UCSD-AML1 (cell line): Measurements from ENCODE around the gene KLHL17.
"Not testable (repeated sequence)": the region's sequence is repeated elsewhere in the genome, so short reads cannot be mapped to it uniquely, and the experiment has no call there.

Source experiments
- DNase-seq: peaks from one replicate; lab custom pipeline; 2025; ENCODE audit not compliant: unreplicated experiment; lab: John Stamatoyannopoulos, UW

KLHL17 gene

DNA sequence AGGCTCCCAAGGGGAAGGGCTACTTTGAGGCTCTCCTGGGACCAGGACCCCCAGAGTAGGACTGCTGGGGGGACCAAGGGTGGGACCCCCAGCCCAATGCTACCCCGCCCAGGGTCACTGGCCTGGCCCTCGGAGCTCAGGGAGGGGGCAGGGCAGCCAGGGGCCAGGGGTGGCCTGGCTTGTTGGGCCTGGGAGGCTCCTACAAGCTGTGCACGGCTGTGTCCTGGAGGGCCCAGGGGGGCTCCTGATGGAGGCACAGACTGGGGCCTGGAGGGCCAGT lies 37.3 kb downstream of the KLHL17 start:
- DNase-seq, result no peak

DNA sequence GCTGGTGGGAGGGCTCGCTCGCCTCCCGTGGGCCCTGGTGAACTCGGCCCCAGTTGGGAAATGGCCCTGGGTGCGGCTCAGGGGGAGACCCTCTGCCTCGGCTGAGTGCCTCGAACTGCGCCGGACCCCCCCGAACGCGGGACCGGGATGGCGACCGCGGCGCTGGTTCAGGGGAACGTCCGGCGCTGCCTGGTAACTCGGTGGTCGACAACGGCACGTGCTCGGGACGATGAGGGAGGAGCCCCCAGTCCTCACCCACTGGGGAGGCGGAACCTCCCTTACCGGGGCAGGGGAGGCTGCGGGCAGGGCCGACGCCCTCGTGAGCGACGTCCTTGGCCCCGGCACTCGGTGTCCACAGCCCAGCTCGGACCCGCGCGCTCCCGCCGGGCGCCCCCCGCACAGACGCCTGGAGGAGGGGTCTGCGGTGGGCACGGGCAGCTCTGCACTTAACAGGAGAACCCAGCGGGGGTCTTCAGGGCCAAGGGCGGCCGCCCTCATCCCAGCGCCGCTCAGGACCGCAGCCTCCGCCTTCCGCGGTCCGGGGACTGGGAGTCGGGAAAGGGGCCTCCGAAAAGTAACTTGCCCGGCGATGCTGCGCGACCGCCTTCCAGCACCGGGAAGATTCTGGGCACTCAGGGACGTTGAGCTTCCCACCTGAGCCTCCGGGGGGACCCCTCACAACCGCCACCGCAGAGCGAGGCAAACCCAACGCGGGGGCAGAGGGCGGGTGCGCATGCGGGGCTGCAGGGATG lies 37.8 kb downstream of the KLHL17 start:
- DNase-seq, result no peak

DNA sequence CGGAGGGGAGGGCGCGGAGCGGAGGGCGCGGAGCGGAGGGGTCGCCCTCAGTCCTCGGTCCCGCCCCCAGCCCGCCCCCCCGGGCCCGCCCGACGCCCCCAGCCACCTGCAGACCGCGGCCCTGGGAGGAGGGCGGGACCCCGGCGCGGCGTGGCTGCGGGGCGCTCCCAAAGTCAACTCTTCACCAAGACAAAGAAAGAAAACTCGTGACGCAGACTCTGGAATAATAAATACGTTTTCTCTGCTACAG lies 38.3 kb downstream of the KLHL17 start:
- no peak for DNase-seq

DNA sequence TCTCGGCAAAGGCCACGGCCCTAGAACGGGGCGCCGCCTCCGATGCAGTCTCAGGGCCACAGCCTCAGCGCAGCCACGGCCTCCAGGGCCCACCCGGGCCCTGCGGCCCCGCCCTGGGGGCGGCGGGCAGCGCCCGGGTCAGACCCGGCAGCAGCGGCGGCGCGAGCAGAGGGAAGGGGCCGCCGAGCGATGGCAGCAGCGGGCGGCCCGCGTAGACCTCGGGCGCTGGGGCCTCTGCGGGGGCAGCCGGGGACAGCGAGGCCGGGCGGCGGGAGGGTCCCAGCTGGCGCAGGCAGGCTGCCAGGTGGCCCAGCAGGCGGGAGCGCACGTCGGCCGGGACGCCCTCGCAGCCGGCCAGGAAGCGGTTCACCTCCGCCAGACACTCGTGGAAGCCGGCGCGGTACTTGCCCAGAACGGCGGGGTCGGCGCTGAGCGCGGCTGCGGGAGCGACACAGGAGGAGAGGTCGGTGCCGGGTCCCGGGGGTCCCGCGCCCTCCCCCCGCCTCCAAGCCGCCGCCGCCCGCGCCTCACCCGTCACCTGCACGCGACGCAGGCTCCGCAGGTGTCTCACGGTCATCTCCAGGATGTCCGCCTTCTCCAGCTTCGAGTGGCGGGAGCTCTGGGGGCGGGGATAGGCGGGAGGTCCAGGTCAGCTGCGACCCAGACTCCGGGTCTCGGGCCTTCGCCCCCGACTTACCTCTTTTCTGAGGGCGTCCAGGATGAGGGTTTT lies 38.8 kb downstream of the KLHL17 start:
- no peak for DNase-seq

DNA sequence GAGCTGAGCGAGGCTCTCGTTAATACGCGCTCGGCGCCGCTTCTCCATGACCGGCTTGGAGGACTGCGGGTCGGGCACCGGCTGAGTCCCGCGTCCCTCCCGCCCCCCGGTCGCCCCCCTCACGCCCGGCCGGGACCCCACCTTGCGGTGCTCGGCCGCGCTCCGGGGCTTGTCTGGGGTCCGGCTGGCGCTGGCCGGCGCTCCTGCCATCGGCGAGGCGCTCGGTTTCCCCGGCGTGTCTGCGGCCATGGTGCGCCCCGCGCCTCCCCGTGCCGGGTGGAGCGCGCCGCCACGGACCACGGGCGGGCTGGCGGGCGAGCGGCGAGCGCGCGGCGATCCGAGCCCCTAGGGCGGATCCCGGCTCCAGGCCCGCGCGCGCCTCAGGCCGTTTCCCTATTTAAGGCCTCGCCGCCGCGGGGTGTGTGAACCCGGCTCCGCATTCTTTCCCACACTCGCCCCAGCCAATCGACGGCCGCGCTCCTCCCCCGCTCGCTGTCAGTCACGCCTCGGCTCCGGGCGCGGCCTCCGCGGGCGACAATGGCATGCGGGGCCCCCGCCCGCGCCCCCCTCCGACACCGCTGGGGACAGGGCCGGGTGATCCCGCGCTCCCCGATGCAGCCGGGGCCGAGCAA lies 39.5 kb downstream of the KLHL17 start, which contains the start of gene HES4:
Gene HES4, minus strand, starts transcription at position 373 of the 632 bp plus-strand sequence. Its CDS starts 124 bp downstream, at position 249.
- peak; percentile 81 for DNase-seq

DNA sequence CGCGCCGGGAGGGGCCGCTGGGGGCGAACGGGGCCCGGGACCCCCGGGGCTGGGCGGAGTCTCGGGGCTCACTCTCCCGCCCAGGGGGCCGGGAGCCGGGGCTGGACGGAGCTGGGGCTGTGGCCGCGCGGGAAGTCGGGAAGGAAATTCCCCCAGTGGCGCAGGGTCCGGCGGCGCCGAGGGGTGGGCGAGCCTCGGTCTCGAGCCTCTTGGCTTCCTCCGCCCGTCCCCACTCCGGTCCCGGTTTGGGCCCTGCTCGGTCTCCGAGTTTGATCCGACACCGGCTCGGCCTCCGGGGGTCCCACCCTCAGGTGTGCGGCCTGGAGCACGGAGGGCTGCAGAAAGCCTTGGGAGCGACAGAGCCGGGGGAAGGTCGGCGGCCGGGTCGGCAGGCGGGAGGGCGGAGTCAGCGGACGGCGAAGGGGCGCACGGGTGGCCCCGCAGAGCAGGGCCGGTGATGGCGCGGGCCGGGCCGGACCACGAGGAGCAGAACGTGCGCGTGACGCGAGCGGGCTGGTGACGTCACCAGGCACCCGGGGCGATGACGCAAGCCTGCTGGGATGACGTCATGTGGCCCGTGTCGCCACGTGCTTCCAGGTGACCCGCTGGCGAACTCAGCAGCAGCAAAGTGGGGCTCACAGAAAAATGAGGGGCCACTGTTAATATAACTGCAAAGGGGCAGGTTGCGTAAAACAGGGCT lies 40.1 kb downstream of the KLHL17 start:
- DNase-seq, result peak; percentile 74

DNA sequence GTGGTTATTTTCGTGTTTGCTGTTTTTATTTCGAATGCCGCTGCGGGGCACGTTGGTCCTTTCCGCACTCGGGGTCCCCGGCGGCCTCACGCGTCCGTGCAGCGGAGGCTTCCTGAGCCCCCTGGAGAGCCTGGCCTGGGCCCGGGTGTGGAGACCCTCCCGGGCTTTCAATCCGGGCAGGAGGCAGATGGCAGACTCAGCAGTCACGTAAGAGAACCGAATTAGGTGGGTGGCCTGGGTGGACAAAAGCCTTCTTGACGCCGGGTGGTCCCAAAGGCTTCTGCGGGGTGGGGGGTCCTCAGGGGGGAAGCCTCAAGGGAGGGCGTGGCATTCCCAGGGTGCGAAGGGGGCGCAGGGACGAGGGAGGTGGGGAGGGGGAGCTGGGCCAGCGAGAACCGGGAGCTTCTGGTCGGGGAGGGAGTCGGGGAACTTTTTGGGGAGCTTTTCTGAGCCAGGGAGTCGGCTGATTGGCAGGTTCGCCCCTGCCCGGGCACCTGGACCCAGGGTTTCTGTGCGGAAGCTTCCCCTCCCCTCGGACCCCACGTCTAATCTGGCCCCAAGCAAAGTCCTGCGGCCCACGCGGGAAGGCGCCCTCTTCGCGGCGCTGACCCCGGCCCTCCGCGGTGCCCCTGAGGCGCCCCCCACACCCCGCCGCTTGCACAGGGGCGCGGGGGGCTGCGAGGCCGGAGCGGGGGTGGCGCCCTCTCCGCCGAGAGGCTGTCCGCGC lies 40.8 kb downstream of the KLHL17 start:
- no peak for DNase-seq

DNA sequence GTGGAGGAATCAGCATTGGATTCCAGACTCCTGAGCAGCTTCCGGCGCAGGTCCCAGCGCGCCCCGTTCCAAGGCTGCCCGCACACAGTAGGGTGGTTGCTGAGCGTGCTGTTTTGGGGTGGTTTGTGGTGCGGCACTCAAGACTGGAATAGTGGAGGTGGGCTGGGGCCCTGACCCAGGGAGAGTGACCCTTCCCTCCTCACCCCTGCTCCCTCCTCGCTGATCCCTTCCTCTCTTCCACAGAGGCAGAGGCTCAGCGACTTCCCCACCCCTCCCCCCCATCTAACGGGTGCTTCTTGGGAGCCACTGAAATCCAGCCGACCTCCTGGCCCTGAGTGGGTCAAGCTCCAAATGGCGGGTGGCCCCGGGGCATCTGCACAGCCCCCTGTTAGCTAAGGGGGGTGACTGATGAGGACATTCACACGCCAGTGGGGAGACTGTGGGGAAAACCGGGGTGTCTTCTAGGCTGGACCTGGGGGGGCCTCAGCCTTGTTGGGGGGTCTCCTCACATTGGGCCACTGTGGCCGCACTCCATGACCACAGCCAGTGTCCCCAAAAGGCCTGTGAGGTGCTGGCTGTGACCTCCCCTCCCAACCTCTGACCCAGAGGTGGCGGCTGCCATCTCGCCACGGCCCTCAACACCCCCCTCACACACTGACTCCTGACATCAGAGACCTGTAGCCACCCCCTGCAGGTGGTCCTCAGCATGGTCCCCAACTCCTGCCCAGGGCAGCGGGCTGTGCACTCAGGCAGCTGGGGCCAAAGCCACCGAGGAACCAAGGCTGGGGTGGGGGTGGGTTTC lies 43.4 kb downstream of the KLHL17 start:
- DNase-seq, result no peak

DNA sequence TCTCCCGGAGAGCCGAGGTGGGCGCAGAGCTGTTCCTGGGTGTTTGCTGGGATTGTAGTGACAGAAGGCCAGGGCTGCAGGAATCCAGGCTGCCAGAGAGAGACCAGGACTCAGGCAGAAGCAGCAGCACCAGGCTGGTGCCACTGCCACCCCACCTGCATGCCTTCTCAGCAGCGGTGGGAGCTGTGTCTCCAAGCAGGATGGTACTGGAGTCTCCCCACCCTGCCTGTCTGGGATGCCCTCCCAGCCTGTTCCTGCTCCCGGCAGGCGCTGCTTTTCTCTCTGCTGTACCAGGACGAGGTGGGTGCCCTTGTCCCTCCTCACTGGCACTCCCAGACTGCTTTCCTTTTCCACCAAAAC lies 44.0 kb downstream of the KLHL17 start:
- DNase-seq, result no peak

DNA sequence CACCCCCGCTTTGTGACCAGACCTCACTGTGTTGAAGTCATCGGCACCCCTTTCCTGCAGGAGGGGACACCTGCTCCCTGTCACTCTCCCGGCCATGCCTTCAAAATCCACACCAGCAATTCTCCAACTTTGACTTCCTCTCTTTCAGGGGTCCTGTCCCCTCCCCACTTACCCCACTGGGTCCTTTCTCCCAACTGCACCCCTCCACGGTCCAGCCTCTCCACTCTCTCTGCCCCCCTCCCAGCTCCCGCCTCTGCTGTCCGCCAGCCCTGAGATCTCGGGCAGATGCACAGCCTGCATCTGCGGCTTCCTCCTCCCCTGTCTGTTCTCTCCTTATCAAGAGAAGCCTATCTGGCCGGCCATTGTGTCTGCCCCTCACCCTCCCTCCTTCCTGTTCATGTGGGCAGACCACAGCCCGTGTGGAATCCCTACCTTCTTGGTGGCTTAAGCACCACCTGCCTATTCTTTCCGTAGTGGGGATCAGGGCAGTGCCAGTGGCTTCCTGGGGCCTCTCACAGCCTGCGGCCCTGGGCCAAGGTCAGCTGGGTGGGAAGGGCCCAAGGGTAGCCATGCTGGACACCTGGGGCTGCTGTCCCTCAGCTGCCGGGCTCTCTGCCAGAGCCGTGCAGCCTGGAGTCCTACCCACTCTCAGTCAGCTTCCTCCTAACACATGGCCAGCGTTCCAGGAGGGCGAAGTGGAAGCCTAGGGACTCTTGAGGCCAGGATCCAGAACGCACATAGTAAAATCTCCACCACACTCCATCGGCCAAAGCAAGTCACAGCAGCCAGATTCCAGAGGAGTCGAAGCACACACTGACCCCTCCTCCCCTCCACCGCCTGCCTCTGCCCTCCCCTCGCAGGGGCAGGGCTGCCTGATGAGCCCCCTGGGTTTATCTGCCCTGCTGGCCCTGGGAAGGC lies 44.7 kb downstream of the KLHL17 start:
- peak; percentile 66 for DNase-seq

DNA sequence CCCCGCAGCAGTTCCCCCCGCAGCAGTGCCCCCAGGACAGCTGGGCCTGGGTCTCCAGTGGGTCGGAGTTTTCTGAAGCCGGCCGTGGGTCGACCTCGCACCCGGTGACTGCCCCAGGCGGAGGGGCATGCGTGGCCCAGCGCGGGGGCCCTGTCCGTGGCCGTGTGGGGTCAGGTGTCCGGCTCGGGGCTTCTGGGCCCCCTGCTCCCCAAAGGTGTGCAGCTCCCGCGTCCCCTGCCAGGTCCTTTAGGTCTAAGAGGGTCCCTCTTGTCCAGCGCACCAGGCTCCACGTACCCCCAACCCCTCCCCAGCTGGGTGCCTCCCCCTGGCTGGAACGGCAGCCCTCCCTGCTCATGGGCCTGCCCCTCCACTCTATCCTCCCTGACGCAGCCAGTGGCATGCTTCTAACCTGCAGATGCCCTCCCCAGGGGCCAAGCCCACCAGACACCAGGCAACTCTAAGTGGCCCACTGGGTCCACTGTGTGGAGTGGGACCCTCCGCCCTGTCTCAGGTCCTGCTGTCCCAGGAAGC lies 45.5 kb downstream of the KLHL17 start:
- DNase-seq, result no peak

DNA sequence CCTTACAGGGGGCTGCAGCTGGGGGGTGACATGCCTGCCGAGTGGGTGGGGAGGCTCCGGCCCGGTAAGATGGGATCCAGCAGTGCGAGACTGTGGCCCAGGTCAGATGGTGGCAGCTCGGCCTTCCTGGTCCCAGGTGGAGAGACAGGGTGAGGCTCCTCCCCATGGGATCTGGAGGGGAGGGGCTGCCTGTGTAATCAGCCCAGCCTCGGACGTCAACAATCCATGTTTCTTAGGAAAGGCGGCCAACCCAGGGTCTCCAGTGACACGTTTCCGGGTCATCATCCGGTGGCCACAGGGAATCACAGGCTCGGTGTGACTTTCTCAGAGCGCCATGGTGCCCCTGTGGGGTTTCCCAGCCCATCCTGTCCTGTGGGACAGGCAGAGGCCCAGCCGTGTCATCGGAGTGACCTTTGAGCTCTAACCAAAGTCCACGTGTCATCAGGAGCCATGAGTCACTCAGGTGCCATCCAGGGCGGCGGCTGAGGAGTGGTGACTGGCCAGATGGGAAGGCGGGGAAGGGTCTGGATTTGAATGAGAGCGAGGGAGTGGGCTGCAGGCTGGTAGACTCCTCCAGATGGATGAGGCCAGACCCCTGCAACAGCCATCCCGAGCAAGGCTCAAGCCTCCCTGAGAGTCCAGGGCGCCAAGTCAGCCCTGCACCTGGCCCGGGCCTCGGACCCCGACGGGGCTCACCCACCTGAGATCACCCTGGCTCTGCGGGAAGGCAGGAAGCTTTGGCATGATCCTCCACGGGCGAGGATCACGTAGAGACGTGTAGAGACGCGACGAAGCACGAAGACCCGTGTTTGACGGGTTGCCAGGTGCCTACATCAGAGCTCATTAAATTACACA lies 46.1 kb downstream of the KLHL17 start:
- DNase-seq, result no peak

DNA sequence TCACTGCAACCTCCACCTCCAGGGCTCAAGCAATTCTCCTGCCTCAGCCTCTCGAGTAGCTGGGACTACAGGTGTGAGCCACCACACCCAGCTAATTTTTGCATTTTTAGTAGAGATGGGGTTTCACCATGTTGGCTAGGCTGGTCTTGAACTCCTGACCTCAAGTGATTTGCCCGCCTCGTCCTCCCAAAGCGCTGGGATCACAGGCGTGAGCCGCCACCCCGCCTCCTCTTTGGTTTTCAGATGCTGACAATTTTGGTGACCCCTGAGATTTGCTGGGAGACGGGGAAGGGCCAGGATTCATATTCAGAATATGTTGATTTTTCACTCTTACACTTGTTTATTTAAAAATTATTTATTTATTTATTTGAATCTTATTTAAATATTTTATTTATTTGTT lies 49.7 kb downstream of the KLHL17 start:
- DNase-seq, result not testable (repeated sequence)

DNA sequence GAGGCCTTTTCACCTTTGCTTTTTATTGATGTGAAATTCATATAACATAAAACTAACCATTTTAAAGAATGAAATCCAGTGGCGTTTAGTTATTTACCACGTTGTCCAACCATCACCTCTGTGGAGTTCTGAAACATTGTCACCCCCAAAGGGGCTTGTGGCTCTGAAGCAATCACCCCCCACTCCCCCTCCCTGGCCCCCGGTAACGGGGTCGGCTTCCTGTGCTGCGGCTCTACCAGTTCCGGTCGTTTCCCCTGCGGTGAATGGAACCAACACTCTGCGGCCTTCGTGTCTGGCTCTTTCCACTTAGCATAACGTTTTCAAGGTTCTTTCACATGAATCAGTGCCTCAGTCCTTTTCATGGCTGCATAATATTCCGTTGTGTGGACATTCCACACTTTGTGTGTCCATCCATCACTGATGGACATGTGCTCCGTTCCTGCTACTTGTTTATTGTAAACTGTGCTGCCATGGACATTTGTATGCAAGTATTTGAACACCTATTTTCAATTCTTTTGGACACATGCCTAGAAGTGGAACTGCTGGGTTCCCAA lies 51.1 kb downstream of the KLHL17 start:
- DNase-seq, result no peak

DNA sequence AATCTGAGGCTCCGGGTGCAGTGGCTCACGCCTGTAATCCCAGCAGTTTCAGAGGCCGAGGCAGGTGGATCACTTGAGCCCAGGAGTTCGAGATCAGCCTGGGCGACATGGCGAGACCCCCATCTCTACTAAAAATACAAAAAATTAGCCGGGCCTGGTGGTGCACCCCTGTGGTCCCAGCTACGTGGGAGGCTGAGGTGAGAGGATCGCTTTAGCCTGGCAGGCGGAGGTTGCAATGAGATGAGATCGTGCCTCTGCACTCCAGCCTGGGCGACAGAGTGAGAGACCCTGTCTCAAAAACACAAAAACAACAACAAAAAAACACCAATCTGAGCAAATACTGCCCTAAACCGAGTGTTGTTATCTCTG lies 52.3 kb downstream of the KLHL17 start:
- DNase-seq, result not testable (repeated sequence)

DNA sequence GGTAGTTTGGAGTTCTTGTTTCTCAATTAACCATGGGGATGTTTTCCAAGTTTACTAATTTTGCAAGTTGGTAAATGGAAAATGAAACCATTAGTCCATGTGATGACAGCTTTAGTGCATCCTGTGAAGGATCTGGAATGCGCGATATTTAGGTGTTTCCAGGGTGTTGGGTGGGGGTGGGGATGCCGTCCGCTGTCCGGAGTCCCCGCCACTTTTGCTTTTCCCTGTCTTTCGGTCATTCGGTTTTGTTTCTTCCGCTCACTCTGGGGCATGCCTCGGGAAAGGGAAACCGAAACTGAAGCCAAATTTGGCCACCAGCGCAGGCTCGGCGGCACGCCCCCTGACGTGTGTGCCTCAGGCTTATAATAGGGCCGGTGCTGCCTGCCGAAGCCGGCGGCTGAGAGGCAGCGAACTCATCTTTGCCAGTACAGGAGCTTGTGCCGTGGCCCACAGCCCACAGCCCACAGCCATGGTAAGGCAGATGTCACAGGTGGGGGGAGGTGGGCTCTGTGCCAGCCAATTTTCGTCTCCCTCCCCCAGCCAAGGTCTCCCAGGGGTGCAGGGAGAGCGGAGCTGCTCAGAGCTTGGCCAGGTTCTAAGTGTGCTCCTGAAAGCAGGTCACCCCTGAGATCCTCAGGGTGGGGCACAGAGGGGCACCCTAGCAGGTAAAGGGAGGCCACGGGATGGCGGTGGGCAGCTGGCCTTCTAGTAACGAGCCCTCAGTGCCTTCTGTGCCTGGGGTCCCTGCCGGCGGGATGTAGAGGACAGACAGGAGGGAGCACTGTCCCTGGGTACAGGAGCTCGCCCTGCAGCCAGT lies 52.9 kb downstream of the KLHL17 start, which contains the start of gene ISG15:
Gene ISG15, plus strand, starts transcription at position 393 of the 817 bp plus-strand sequence. Its CDS starts 77 bp downstream, at position 470.
- DNase-seq, result peak; percentile 92
